Measurements from ENCODE around the gene NMRK1. TPM values are rescaled to one million over a fixed set of nuclear protein-coding genes. Genes with fewer than 3 reads are reported as not detected.
A peak's percentile ranks its signal among the peaks of the same experiment; 100 is the strongest.

NMRK1 gene
- total RNA-seq, 1 donor = 8.6 TPM

DNA sequence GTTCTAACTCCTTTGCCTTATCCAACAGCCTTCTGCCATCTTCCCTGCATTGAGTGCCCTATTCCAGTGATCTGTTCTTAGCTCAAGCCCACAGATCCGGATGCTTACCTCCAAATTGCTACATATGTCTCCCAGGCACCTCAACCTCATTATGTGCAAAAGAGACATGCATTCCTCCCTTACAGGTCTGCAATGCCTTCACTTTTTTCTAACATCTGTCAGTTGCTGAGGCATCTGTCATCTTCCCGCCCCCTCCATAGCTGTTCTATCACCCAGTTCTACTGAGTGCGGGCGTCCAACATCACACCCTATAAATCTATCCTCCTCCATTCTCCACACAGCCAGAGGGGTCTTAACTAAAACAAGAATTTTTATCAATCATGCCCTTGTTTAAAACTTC, 20.1 kb downstream of the NMRK1 start:
- no peak for TF ChIP-seq CTCF (IDR thresholded peaks at IDR 0.05; ENCODE audit: insufficient read depth, low read depth, low read length)
- no peak overlapping the region for H3K4me3 ChIP-seq (ENCODE audit: low read depth, low read length)
- DNase-seq (ENCODE audit: low read depth) = no peak

DNA sequence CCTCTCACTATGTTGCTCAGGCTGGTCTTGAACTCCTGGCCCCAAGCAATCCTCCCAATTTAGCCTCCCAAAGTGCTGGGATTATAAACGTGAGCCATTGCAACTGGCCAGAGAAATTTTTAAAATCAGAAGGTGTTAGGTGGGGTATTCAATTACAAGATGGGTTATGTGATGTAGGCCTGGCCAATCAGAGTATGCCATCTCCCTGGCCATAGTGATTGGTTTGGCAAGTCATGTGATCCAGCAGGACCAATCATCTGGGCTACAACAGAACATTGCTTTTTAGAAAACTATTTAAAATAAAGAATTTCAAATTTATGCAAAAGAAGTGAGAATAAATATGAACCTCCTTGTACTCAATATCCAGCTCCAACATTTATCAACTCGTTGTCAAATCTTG, 22.4 kb downstream of the NMRK1 start:
- no peak for TF ChIP-seq CTCF (IDR thresholded peaks at IDR 0.05; ENCODE audit: insufficient read depth, low read depth, low read length)
- no peak for DNase-seq (ENCODE audit: low read depth)

GRCh38 chr9:75064307-75065025, 23.5 kb downstream of the NMRK1 start:
- DNase-seq (ENCODE audit: low read depth) = peak; percentile 19
- H3K4me3 ChIP-seq (ENCODE audit: low read depth, low read length) = no peak overlapping the region
- TF ChIP-seq CTCF (IDR thresholded peaks at IDR 0.05; ENCODE audit: insufficient read depth, low read depth, low read length) = no peak

More for the DNA sequence above, 22.4 kb downstream of the NMRK1 start:
- no peak overlapping the region for H3K4me3 ChIP-seq (ENCODE audit: low read depth, low read length)

- no peak overlapping the region for H3K4me3 ChIP-seq (ENCODE audit: low read depth, low read length)
- DNase-seq (ENCODE audit: low read depth) = no peak
Observed at GRCh38 chr9:75063556-75064305, 24.2 kb downstream of the NMRK1 start.

DNA sequence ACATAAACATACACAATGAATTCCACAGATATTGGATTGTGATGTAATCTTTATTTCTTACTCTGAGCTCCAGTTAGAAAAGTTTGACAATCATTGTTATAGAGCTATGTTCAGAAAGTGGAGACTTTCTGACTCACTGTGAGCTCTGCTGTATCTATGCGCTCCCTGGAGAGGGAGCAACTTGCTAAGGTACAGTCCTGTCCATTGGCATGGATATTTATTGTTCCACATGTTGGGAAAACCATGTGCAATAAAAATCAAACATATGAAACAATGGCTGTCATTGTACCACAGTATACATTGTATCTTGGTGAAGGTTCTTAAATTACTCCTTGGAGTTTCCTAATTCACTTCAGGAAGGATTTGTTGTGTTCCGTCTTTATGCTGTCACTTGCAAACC, 26.8 kb downstream of the NMRK1 start:
- DNase-seq (ENCODE audit: low read depth) = no peak
- TF ChIP-seq CTCF (IDR thresholded peaks at IDR 0.05; ENCODE audit: insufficient read depth, low read depth, low read length) = no peak
- H3K4me3 ChIP-seq (ENCODE audit: low read depth, low read length) = no peak overlapping the region

More at GRCh38 chr9:75063556-75064305, 24.2 kb downstream of the NMRK1 start:
- no peak for TF ChIP-seq CTCF (IDR thresholded peaks at IDR 0.05; ENCODE audit: insufficient read depth, low read depth, low read length)

- H3K4me3 ChIP-seq (ENCODE audit: low read depth, low read length) = no peak overlapping the region
- no peak for TF ChIP-seq CTCF (IDR thresholded peaks at IDR 0.05; ENCODE audit: insufficient read depth, low read depth, low read length)
- DNase-seq (ENCODE audit: low read depth) = peak; percentile 10
Observed at GRCh38 chr9:75054368-75055001, 33.5 kb downstream of the NMRK1 start.
